Karpas-422 (cell line): ENCODE data around the gene NCKAP5. TPM values are rescaled to one million over a fixed set of nuclear protein-coding genes. Genes with fewer than 3 reads are reported as not detected.

Experiments used
- DNase-seq: peaks from one replicate; pipeline ENCODE4 v3.0.0-alpha.2; 2015
- H2AFZ ChIP-seq: fragments of 200-600 bp; sonication (generic); 2 replicates; pipeline ENCODE4 v1.6.1; 2014; ENCODE audit warnings: antibody characterized with exemption, low read length, mixed read lengths
- H3K27ac ChIP-seq: fragments of 200-600 bp; sonication (generic); 2 replicates; pipeline ENCODE4 v1.5.1; 2014; ENCODE audit warnings: mild to moderate bottlenecking, low read length, moderate library complexity
- H3K27me3 ChIP-seq: fragments of 200-600 bp; sonication (generic); 2 replicates; pipeline ENCODE4 v1.6.1; 2014; ENCODE audit warnings: low read length, mixed read lengths
- H3K36me3 ChIP-seq: fragments of 200-600 bp; sonication (generic); 2 replicates; pipeline ENCODE4 v1.6.1; 2014; ENCODE audit warnings: low read length, mixed read lengths; ENCODE audit not compliant: insufficient read depth
- H3K4me1 ChIP-seq: fragments of 200-600 bp; sonication (generic); 2 replicates; pipeline ENCODE4 v1.6.1; 2014; ENCODE audit warnings: mild to moderate bottlenecking, low read length, mixed read lengths
- H3K4me2 ChIP-seq: fragments of 200-600 bp; sonication (generic); 2 replicates; pipeline ENCODE4 v1.6.1; 2014; ENCODE audit warnings: low read length, low read depth, mild to moderate bottlenecking; ENCODE audit not compliant: poor library complexity, severe bottlenecking
- H3K4me3 ChIP-seq: fragments of 200-600 bp; sonication (generic); 2 replicates; pipeline ENCODE4 v1.5.1; 2014; ENCODE audit warnings: mild to moderate bottlenecking, antibody characterized with exemption, low read length, mixed read lengths
- H3K79me2 ChIP-seq: fragments of 200-600 bp; sonication (generic); 2 replicates; pipeline ENCODE4 v1.6.1; 2014; ENCODE audit warnings: mild to moderate bottlenecking, low read length, mixed read lengths
- H3K9ac ChIP-seq: fragments of 200-600 bp; sonication (generic); 2 replicates; pipeline ENCODE4 v1.6.0; 2014; ENCODE audit warnings: low read length
- H3K9me2 ChIP-seq: fragments of 200-600 bp; sonication (generic), shearing (Covaris generic); replicated peaks from 2 replicates; pipeline ENCODE4 v1.6.0; 2014; ENCODE audit warnings: mild to moderate bottlenecking, low read length, moderate library complexity; ENCODE audit not compliant: insufficient read depth
- H3K9me3 ChIP-seq: fragments of 300-700, 200-600 bp; sonication (generic); 2 replicates; pipeline ENCODE4 v1.6.1; 2014; ENCODE audit warnings: low read length, mixed read lengths
- H4K20me1 ChIP-seq: fragments of 200-600 bp; sonication (generic); 2 replicates; pipeline ENCODE4 v1.6.1; 2014; ENCODE audit warnings: mild to moderate bottlenecking, antibody characterized with exemption, low read length, low read depth; ENCODE audit not compliant: insufficient read depth
- total RNA-seq: library from RNA; depleted of rRNA; stranded (reverse); fragments of >200 nt; shearing (Covaris generic); gene quantifications from 2 replicates; pipeline ENCODE4 v1.2.3, GENCODE V29; 2014; ENCODE audit warnings: low replicate concordance

The NCKAP5 gene
- total RNA-seq, 1 experiment from 2014 or later: not detected

GRCh38 chr2:132757002-132757589 is 811.2 kb downstream of the NCKAP5 start:
- Histone ChIP-seq H3K9me2 (no peaks in the 10 kb centered on the region), H3K9ac (no peak overlapping the region), H3K79me2 (no peaks in the 10 kb centered on the region), H3K27me3 (no peaks in the 10 kb centered on the region), H3K4me3 (no peak overlapping the region), H3K27ac (no peak overlapping the region), H3K36me3 (no peaks in the 10 kb centered on the region), H3K9me3 (no peaks in the 10 kb centered on the region), H4K20me1 (no peaks in the 10 kb centered on the region), H3K4me2 (no peak overlapping the region), H3K4me1 (peaks cover 5% of the 10 kb centered on the region), H2AFZ (no peak overlapping the region)
- peak; percentile 9 for DNase-seq

GRCh38 chr2:132754867-132755472 is 813.3 kb downstream of the NCKAP5 start:
- no peaks in the 10 kb centered on the region for H3K27me3 ChIP-seq
- H3K4me3 ChIP-seq: no peak overlapping the region
- peak; percentile 34 for DNase-seq
- H2AFZ ChIP-seq: no peak overlapping the region
- H3K9me3 ChIP-seq: no peaks in the 10 kb centered on the region
- H4K20me1 ChIP-seq: no peaks in the 10 kb centered on the region
- no peak overlapping the region for H3K9ac ChIP-seq
- no peak overlapping the region for H3K4me2 ChIP-seq
- no peaks in the 10 kb centered on the region for H3K79me2 ChIP-seq
- no peaks in the 10 kb centered on the region for H3K9me2 ChIP-seq
- H3K4me1 ChIP-seq: peaks cover 9% of the 10 kb centered on the region
- no peak overlapping the region for H3K27ac ChIP-seq
- H3K36me3 ChIP-seq: no peaks in the 10 kb centered on the region

GRCh38 chr2:132754392-132754791 is 813.9 kb downstream of the NCKAP5 start:
- Histone ChIP-seq H3K4me1 (peaks cover 9% of the 10 kb centered on the region), H3K36me3 (no peaks in the 10 kb centered on the region), H3K4me3 (no peak overlapping the region), H3K9me3 (no peaks in the 10 kb centered on the region), H3K27me3 (no peaks in the 10 kb centered on the region), H3K79me2 (no peaks in the 10 kb centered on the region), H3K4me2 (no peak overlapping the region), H3K9ac (no peak overlapping the region), H3K9me2 (no peaks in the 10 kb centered on the region), H2AFZ (no peak overlapping the region), H4K20me1 (no peaks in the 10 kb centered on the region), H3K27ac (no peak overlapping the region)
- DNase-seq: no peak

GRCh38 chr2:132752421-132753206 is 815.6 kb downstream of the NCKAP5 start:
- peak; percentile 48 for DNase-seq
- no peak overlapping the region for H3K27ac ChIP-seq
- no peaks in the 10 kb centered on the region for H3K9me3 ChIP-seq
- H3K36me3 ChIP-seq: no peaks in the 10 kb centered on the region
- H2AFZ ChIP-seq: no peak overlapping the region
- H3K9me2 ChIP-seq: no peaks in the 10 kb centered on the region
- H3K4me2 ChIP-seq: no peak overlapping the region
- peaks cover 9% of the 10 kb centered on the region for H3K4me1 ChIP-seq
- no peaks in the 10 kb centered on the region for H3K27me3 ChIP-seq
- no peak overlapping the region for H3K9ac ChIP-seq
- no peaks in the 10 kb centered on the region for H3K79me2 ChIP-seq
- H4K20me1 ChIP-seq: no peaks in the 10 kb centered on the region
- H3K4me3 ChIP-seq: no peak overlapping the region

- H3K4me3 ChIP-seq: no peak overlapping the region
- no peaks in the 10 kb centered on the region for H3K27me3 ChIP-seq
- no peaks in the 10 kb centered on the region for H3K36me3 ChIP-seq
- no peaks in the 10 kb centered on the region for H3K79me2 ChIP-seq
- no peak overlapping the region for H3K4me2 ChIP-seq
- peaks cover 9% of the 10 kb centered on the region for H3K4me1 ChIP-seq
- no peak overlapping the region for H3K9ac ChIP-seq
- no peaks in the 10 kb centered on the region for H3K9me3 ChIP-seq
- H3K27ac ChIP-seq: no peak overlapping the region
- H4K20me1 ChIP-seq: no peaks in the 10 kb centered on the region
- H2AFZ ChIP-seq: no peak overlapping the region
- no peaks in the 10 kb centered on the region for H3K9me2 ChIP-seq
- DNase-seq: no peak
Observed at GRCh38 chr2:132751836-132752235, 816.4 kb downstream of the NCKAP5 start.

- no peak overlapping the region for H3K4me3 ChIP-seq
- H3K79me2 ChIP-seq: no peaks in the 10 kb centered on the region
- no peak overlapping the region for H2AFZ ChIP-seq
- H4K20me1 ChIP-seq: no peaks in the 10 kb centered on the region
- H3K27ac ChIP-seq: no peak overlapping the region
- no peak overlapping the region for H3K9ac ChIP-seq
- H3K9me3 ChIP-seq: no peaks in the 10 kb centered on the region
- no peak for DNase-seq
- no peak overlapping the region for H3K4me2 ChIP-seq
- H3K9me2 ChIP-seq: no peaks in the 10 kb centered on the region
- no peaks in the 10 kb centered on the region for H3K36me3 ChIP-seq
- H3K27me3 ChIP-seq: no peaks in the 10 kb centered on the region
- H3K4me1 ChIP-seq: peaks cover 9% of the 10 kb centered on the region
Observed at GRCh38 chr2:132750606-132751005, 817.7 kb downstream of the NCKAP5 start.

- H3K79me2 ChIP-seq: no peaks in the 10 kb centered on the region
- H2AFZ ChIP-seq: no peak overlapping the region
- no peaks in the 10 kb centered on the region for H3K9me3 ChIP-seq
- H3K4me1 ChIP-seq: peaks cover 3% of the 10 kb centered on the region
- no peaks in the 10 kb centered on the region for H3K36me3 ChIP-seq
- H3K9ac ChIP-seq: no peak overlapping the region
- DNase-seq: no peak
- no peaks in the 10 kb centered on the region for H3K27me3 ChIP-seq
- no peaks in the 10 kb centered on the region for H4K20me1 ChIP-seq
- H3K9me2 ChIP-seq: no peaks in the 10 kb centered on the region
- H3K27ac ChIP-seq: no peak overlapping the region
- H3K4me3 ChIP-seq: no peak overlapping the region
- no peak overlapping the region for H3K4me2 ChIP-seq
Observed at GRCh38 chr2:132747046-132747445, 821.2 kb downstream of the NCKAP5 start.

- Histone ChIP-seq H2AFZ (no peak overlapping the region), H3K9me3 (no peaks in the 10 kb centered on the region), H3K9me2 (no peaks in the 10 kb centered on the region), H3K27ac (no peak overlapping the region), H3K4me3 (no peak overlapping the region), H3K9ac (no peak overlapping the region), H3K79me2 (no peaks in the 10 kb centered on the region), H4K20me1 (no peaks in the 10 kb centered on the region), H3K4me2 (no peak overlapping the region), H3K36me3 (no peaks in the 10 kb centered on the region), H3K4me1 (no peaks in the 10 kb centered on the region), H3K27me3 (no peaks in the 10 kb centered on the region)
- DNase-seq: no peak
Observed at GRCh38 chr2:132741754-132742153, 826.5 kb downstream of the NCKAP5 start.
